HepG2 (cell line): ENCODE results near the gene DTX4. TPM values are rescaled to one million over a fixed set of nuclear protein-coding genes. Genes with fewer than 3 reads are reported as not detected.

Experiments used
- ASH2L ChIP-seq: fragments of 300-600, 200-600 bp; sonication (generic); IDR thresholded peaks from 2 replicates; pipeline ENCODE4 v1.7.0; 2017; ENCODE audit warnings: low read depth, mild to moderate bottlenecking, moderate library complexity, mixed read lengths, low read length; ENCODE audit not compliant: insufficient read length
- CCDC6 ChIP-seq: sonication (generic); formaldehyde crosslinking; IDR thresholded peaks from 2 replicates; pipeline ENCODE4 v1.8.1; 2022; ENCODE audit warnings: mild to moderate bottlenecking, missing genetic modification reagents, moderate library complexity
- CTCF ChIP-seq: sonication (generic); formaldehyde crosslinking; IDR thresholded peaks from 2 replicates; pipeline ENCODE4 v1.5.0; 2020; ENCODE audit warnings: mild to moderate bottlenecking, missing genetic modification reagents, moderate library complexity
- EHMT2 ChIP-seq: fragments of 200-600 bp; sonication (generic); IDR thresholded peaks from 2 replicates; pipeline ENCODE4 v1.7.0; 2017; ENCODE audit warnings: antibody characterized with exemption, low read depth, low read length, borderline replicate concordance
- EP300 ChIP-seq, 3 experiments: sonication (generic) in 1 of 3; formaldehyde crosslinking in 1 of 3; IDR thresholded peaks; 2 replicates each; pipeline versions ENCODE4 v1.5.1 to v1.6.1; 2011 to 2020; ENCODE audit warnings: low read depth in 2 of 3, low read length in 2 of 3, borderline replicate concordance in 1 of 3, improper control_type of control experiment in 1 of 3, mild to moderate bottlenecking in 1 of 3, missing genetic modification reagents in 1 of 3, moderate library complexity in 1 of 3
- HDAC1 ChIP-seq: sonication (generic); formaldehyde crosslinking; IDR thresholded peaks from 2 replicates; pipeline ENCODE4 v1.5.1; 2020; ENCODE audit warnings: mild to moderate bottlenecking, missing genetic modification reagents
- HMGA1 ChIP-seq: sonication (generic); formaldehyde crosslinking; conservative IDR thresholded peaks from 2 replicates; pipeline ENCODE4 v1.4.0; 2020; ENCODE audit warnings: missing genetic modification reagents
- MAFK ChIP-seq, 2 experiments: IDR thresholded peaks in 1 of 2; conservative IDR thresholded peaks in 1 of 2; 2 replicates each; pipeline ENCODE4 v1.6.1; 2011; ENCODE audit warnings: improper control_type of control experiment in 2 of 2, low read length in 2 of 2
- MTA3 ChIP-seq: sonication (generic); formaldehyde crosslinking; IDR thresholded peaks from 2 replicates; pipeline ENCODE4 v1.4.0; 2020; ENCODE audit warnings: missing genetic modification reagents
- MTF1 ChIP-seq: sonication (generic); formaldehyde crosslinking; IDR thresholded peaks from 2 replicates; pipeline ENCODE4 v1.5.0; 2020; ENCODE audit warnings: missing genetic modification reagents
- MZF1 ChIP-seq: sonication (generic); formaldehyde crosslinking; IDR thresholded peaks from 2 replicates; pipeline ENCODE4 v1.8.1; 2023; ENCODE audit warnings: mild to moderate bottlenecking, missing genetic modification reagents, borderline replicate concordance
- NFAT5 ChIP-seq: sonication (generic); formaldehyde crosslinking; IDR thresholded peaks from 2 replicates; pipeline ENCODE4 v1.4.0; 2020; ENCODE audit warnings: missing genetic modification reagents
- SIX1 ChIP-seq: sonication (generic); formaldehyde crosslinking; IDR thresholded peaks from 2 replicates; pipeline ENCODE4 v1.4.0; 2020; ENCODE audit warnings: missing genetic modification reagents, borderline replicate concordance
- SMYD3 ChIP-seq: sonication (generic); formaldehyde crosslinking; IDR thresholded peaks from 2 replicates; pipeline ENCODE4 v1.8.1; 2023; ENCODE audit warnings: mild to moderate bottlenecking, missing genetic modification reagents
- SNAI1 ChIP-seq: sonication (generic); formaldehyde crosslinking; IDR thresholded peaks from 2 replicates; pipeline ENCODE4 v1.5.0; 2020; ENCODE audit warnings: mild to moderate bottlenecking, missing genetic modification reagents, borderline replicate concordance
- TBP ChIP-seq: sonication (generic); formaldehyde crosslinking; IDR thresholded peaks from 2 replicates; pipeline ENCODE4 v1.5.0; 2020; ENCODE audit warnings: missing genetic modification reagents
- U2AF1 ChIP-seq: fragments of 200-400 bp; formaldehyde crosslinking; optimal IDR thresholded peaks from 2 replicates; pipeline ENCODE3; 2017; ENCODE audit warnings: mild to moderate bottlenecking, low read depth, low read length
- ZNF530 ChIP-seq: sonication (generic); formaldehyde crosslinking; IDR thresholded peaks from 2 replicates; pipeline ENCODE4 v1.5.0; 2020; ENCODE audit warnings: low read depth, mild to moderate bottlenecking, missing genetic modification reagents
- ZNF576 ChIP-seq: sonication (generic); formaldehyde crosslinking; IDR thresholded peaks from 2 replicates; pipeline ENCODE4 v1.4.0; 2020; ENCODE audit warnings: mild to moderate bottlenecking, missing genetic modification reagents
- ZNF724P ChIP-seq: sonication (generic); formaldehyde crosslinking; IDR thresholded peaks from 2 replicates; pipeline ENCODE4 v1.8.0; 2022; ENCODE audit warnings: missing genetic modification reagents, borderline replicate concordance
- polyA plus RNA-seq, 8 experiments: library from polyadenylated mRNA; depleted of rRNA in 3 of 8; stranded (reverse) in 7 of 8; unstranded in 1 of 8; fragments of >200 nt; fragmentation: Illumina TruSeq in 4 of 8; extraction: Trizol in 4 of 8; gene quantifications; 2 replicates each; pipeline versions ENCODE4 v1.2.1 to v1.2.3, GENCODE V29; 2011 to 2016; ENCODE audit warnings: low read depth in 4 of 8, missing spikeins in 1 of 8, mixed read lengths in 1 of 8; ENCODE audit not compliant: insufficient read depth in 1 of 8
- total RNA-seq, 5 experiments: library from RNA; depleted of rRNA; stranded (reverse); fragments of >200 nt; fragmentation: Illumina TruSeq; extraction: Trizol; gene quantifications; 2 replicates each; pipeline ENCODE4 v1.2.3, GENCODE V29; 2016; ENCODE audit warnings: low read depth in 1 of 5
- TF ChIP-seq, protein P1 (sequence below): sonication (generic); formaldehyde crosslinking; IDR thresholded peaks from 2 replicates; pipeline ENCODE4 v1.4.0; 2020; ENCODE audit warnings: missing genetic modification reagents, low read depth, mild to moderate bottlenecking, borderline replicate concordance

The DTX4 gene
- total and polyA plus RNA-seq, 2 of the 13 experiments (the other 11 are each of a cell fraction or from before 2014, with no cell fraction given) = 0.67 to 5.6 TPM

GRCh38 chr11:59171508-59172322, at the start of gene DTX4 (continued):
- no peak for TF ChIP-seq EP300 (IDR thresholded peaks at IDR 0.05; ENCODE audit: low read depth in 2 of 2, low read length in 2 of 2)
- TF ChIP-seq EP300 (CRISPR knock-in tag; IDR thresholded peaks at IDR 0.05; ENCODE audit: borderline replicate concordance) = no peak
- 0 out of 2 replicates have a peak, but pooled peaks have one; percentile 53 for TF ChIP-seq CCDC6 (CRISPR knock-in tag)
- TF ChIP-seq EHMT2 = no peak
- peak; percentile 60; the same call in 1 of the 2 replicates for TF ChIP-seq ZNF724P (CRISPR knock-in tag)
- no peak for TF ChIP-seq SMYD3 (CRISPR knock-in tag)
- TF ChIP-seq MTA3 (CRISPR knock-in tag) = no peak
- TF ChIP-seq HDAC1 (CRISPR knock-in tag) = peak; percentile 44
- no peak for TF ChIP-seq SIX1 (CRISPR knock-in tag)
- no peak for TF ChIP-seq MAFK (conservative IDR thresholded peaks at IDR 0.05 in 1 of 2, IDR thresholded peaks at IDR 0.05 in 1 of 2; ENCODE audit: low read length in 2 of 2)
- no peak for TF ChIP-seq MTF1
- TF ChIP-seq ZNF576 (CRISPR knock-in tag) = no peak
- TF ChIP-seq U2AF1 = peak; percentile 66
- no peak for TF ChIP-seq MZF1
- TF ChIP-seq, protein P1, sequence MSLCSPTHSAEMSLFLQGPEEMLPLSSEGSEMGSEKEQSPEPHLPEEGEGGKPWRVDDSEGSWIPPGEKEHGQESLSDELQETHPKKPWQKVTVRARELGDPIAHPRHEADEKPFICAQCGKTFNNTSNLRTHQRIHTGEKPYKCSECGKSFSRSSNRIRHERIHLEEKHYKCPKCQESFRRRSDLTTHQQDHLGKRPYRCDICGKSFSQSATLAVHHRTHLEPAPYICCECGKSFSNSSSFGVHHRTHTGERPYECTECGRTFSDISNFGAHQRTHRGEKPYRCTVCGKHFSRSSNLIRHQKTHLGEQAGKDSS (CRISPR knock-in tag) = 0 out of 2 replicates have a peak, but pooled peaks have one; percentile 50
- no peak for TF ChIP-seq HMGA1
- TF ChIP-seq CTCF (CRISPR knock-in tag) = peak; percentile 91
- peak; percentile 65 for TF ChIP-seq NFAT5 (CRISPR knock-in tag)
- no peak for TF ChIP-seq TBP
- peak; percentile 72 for TF ChIP-seq ASH2L
- TF ChIP-seq SNAI1 (CRISPR knock-in tag) = no peak
- no peak for TF ChIP-seq ZNF530 (CRISPR knock-in tag)
